B cell (primary cell): Measurements from ENCODE around the gene APLN. TPM values are rescaled to one million over a fixed set of nuclear protein-coding genes. Genes with fewer than 3 reads are reported as not detected.

Source experiments
- ATAC-seq: fragments of 200-7000 bp; cut with Tn5 transposase; one replicate; pipeline ENCODE4 v1.10.0; 2021; ENCODE audit warnings: low read depth, mild to moderate bottlenecking, moderate number of reproducible peaks, moderate library complexity
- CTCF ChIA-PET: fragments of 350-600 bp; sonication (Branson Sonifier 250); formaldehyde crosslinking; loops from one replicate; lab custom pipeline; 2021; ENCODE audit warnings: antibody characterized with exemption, inconsistent platforms; lab: Charles Lee
- POLR2A ChIA-PET: fragments of 350-600 bp; sonication (Branson Sonifier 250); formaldehyde crosslinking; loops from one replicate; lab custom pipeline; 2021; ENCODE audit warnings: antibody characterized with exemption; lab: Charles Lee
- DNase-seq: peaks from one replicate; pipeline ENCODE4 v3.0.0; 2013
- H2AFZ ChIP-seq: 2 replicates; pipeline ENCODE4 v1.6.1; 2012; ENCODE audit warnings: mild to moderate bottlenecking, low read depth, low read length; ENCODE audit not compliant: insufficient read depth, poor library complexity, severe bottlenecking
- H3K27ac ChIP-seq, 2 donors: 1 replicate in 1 of 2; 2 replicates in 1 of 2; pipeline ENCODE4 v1.5.1; 2012 to 2013; ENCODE audit warnings: low read length in 2 of 2, mild to moderate bottlenecking in 2 of 2, moderate library complexity in 1 of 2
- H3K27me3 ChIP-seq, 4 experiments: fragments of 200-600 bp in 1 of 4; sonication (generic) in 1 of 4; replicated peaks in 1 of 4; 1 replicate in 2 of 4; 2 replicates in 2 of 4; pipeline versions ENCODE4 v1.6.1 to v1.7.0; 2013 to 2016; ENCODE audit warnings: low read length in 3 of 4, mild to moderate bottlenecking in 2 of 4, mixed read lengths in 1 of 4, moderate library complexity in 1 of 4; ENCODE audit not compliant: insufficient read depth in 4 of 4, control insufficient read depth in 3 of 4; ENCODE audit errors: control extremely low read depth in 1 of 4
- H3K36me3 ChIP-seq, 2 experiments: replicated peaks in 1 of 2; 1 replicate in 1 of 2; 2 replicates in 1 of 2; pipeline versions ENCODE4 v1.6.1 to v1.7.1; 2013; ENCODE audit warnings: low read length in 1 of 2; ENCODE audit not compliant: insufficient read depth in 2 of 2, control insufficient read depth in 1 of 2; ENCODE audit errors: control extremely low read depth in 1 of 2, extremely low read depth in 1 of 2
- H3K4me1 ChIP-seq, 2 donors: fragments of 200-600 bp in 1 of 2; sonication (generic) in 1 of 2; 1 replicate in 1 of 2; 2 replicates in 1 of 2; pipeline versions ENCODE4 v1.5.1 to v1.6.1; 2013 to 2017; ENCODE audit warnings: low read length in 2 of 2; ENCODE audit not compliant: control insufficient read depth in 2 of 2, insufficient read depth in 2 of 2
- H3K4me2 ChIP-seq: replicated peaks from 2 replicates; pipeline ENCODE3; 2012; ENCODE audit warnings: mild to moderate bottlenecking, low read depth, low read length; ENCODE audit not compliant: poor library complexity, severe bottlenecking
- H3K4me3 ChIP-seq, 5 experiments: fragments of 200-600 bp in 1 of 5; sonication (generic) in 1 of 5; 1 replicate in 3 of 5; 2 replicates in 2 of 5; pipeline versions ENCODE4 v1.5.1 to v1.7.0; 2011 to 2016; ENCODE audit warnings: low read length in 4 of 5, mild to moderate bottlenecking in 4 of 5, low read depth in 2 of 5, control low read depth in 1 of 5, moderate library complexity in 1 of 5; ENCODE audit not compliant: insufficient read depth in 1 of 5; ENCODE audit errors: control extremely low read depth in 1 of 5, extremely low read depth in 1 of 5
- H3K79me2 ChIP-seq: fragments of 200-600 bp; sonication (generic); one replicate; pipeline ENCODE4 v1.6.0; 2016; ENCODE audit warnings: low read length; ENCODE audit not compliant: control insufficient read depth, insufficient read depth
- H3K9ac ChIP-seq: fragments of 200-600 bp; sonication (generic); 2 replicates; pipeline ENCODE4 v1.6.1; 2017; ENCODE audit warnings: mild to moderate bottlenecking, low read length, moderate library complexity
- H3K9me3 ChIP-seq, 3 donors: one replicate each; pipeline versions ENCODE4 v1.6.1 to v1.7.1; 2013; ENCODE audit warnings: low read length in 2 of 3; ENCODE audit not compliant: control insufficient read depth in 2 of 3, insufficient read depth in 1 of 3; ENCODE audit errors: control extremely low read depth in 1 of 3
- H4K20me1 ChIP-seq: 2 replicates; pipeline ENCODE4 v1.6.0; 2012; ENCODE audit warnings: mild to moderate bottlenecking, low read length; ENCODE audit not compliant: insufficient read depth, control insufficient read depth, poor library complexity, severe bottlenecking
- H3K27ac Mint-ChIP-seq: one replicate; pipeline ENCODE4 v1.8.0; 2021; ENCODE audit warnings: mixed read lengths
- H3K27me3 Mint-ChIP-seq: one replicate; pipeline ENCODE4 v1.8.0; 2021; ENCODE audit warnings: mixed read lengths
- H3K4me1 Mint-ChIP-seq: one replicate; pipeline ENCODE4 v1.8.0; 2021; ENCODE audit warnings: mixed read lengths
- H3K4me3 Mint-ChIP-seq: one replicate; pipeline ENCODE4 v1.8.0; 2021; ENCODE audit warnings: mixed read lengths
- H3K9me3 Mint-ChIP-seq: one replicate; pipeline ENCODE4 v1.8.0; 2022; ENCODE audit warnings: mixed read lengths; ENCODE audit not compliant: insufficient read depth
- CTCF ChIP-seq: fragments of 200-600 bp; IDR thresholded peaks from one replicate; pipeline ENCODE4 v1.8.0; 2022; ENCODE audit warnings: antibody characterized with exemption, mild to moderate bottlenecking
- EZH2 ChIP-seq: IDR thresholded peaks from 2 replicates; pipeline ENCODE4 v1.6.1; 2012; ENCODE audit warnings: borderline replicate concordance, low read depth, mild to moderate bottlenecking, moderate library complexity, low read length; ENCODE audit not compliant: insufficient read depth, poor library complexity, severe bottlenecking
- WGBS: methylation state at CpG from one replicate; pipeline ENCODE4 v1.1.5; 2013; ENCODE audit warnings: missing lambda C conversion rate; ENCODE audit not compliant: insufficient coverage; 5-methylcytosine and 5-hydroxymethylcytosine counted together
- intact Hi-C: fragments of 100-400 bp; cut with micrococcal nuclease; formaldehyde crosslinking; loops from one replicate; pipeline ENCODE4 v1.10.0; 2022
- polyA plus RNA-seq: library from polyadenylated mRNA; depleted of rRNA; stranded (reverse); fragments of >200 nt; gene quantifications from 2 replicates; pipeline ENCODE4 v1.2.3, GENCODE V29; 2012
- total RNA-seq, 2 donors: library from RNA; stranded (reverse); fragments of 120-200 nt in 1 of 2; gene quantifications; 1 replicate in 1 of 2; 2 replicates in 1 of 2; pipeline versions ENCODE4 v1.2.3 to v1.2.4, GENCODE V29; 2013 to 2022

Gene APLN
- total and polyA plus RNA-seq, 2 donors (not counting 1 experiment from before 2014, with no cell fraction given) = not detected

- no peak for ATAC-seq
- Mint-ChIP-seq H3K27me3 (no peaks in the 10 kb centered on the region), H3K27ac (no peak overlapping the region), H3K9me3 (no peaks in the 10 kb centered on the region), H3K4me3 (no peak overlapping the region), H3K4me1 (peaks cover 2% of the 10 kb centered on the region)
- TF ChIP-seq CTCF (no peak), EZH2 (no peak)
- no peak overlapping the region for H3K27ac ChIP-seq
- no peaks in the 10 kb centered on the region for H4K20me1 ChIP-seq
- H3K27me3 ChIP-seq = no peaks in the 10 kb centered on the region
- intact Hi-C loops = no loop called here
- H3K79me2 ChIP-seq = no peaks in the 10 kb centered on the region
- DNase-seq = no peak
- no peak overlapping the region for H2AFZ ChIP-seq
- ChIA-PET CTCF (interaction anchor here (0.7 kb wide), 1 partner anchor 112 kb away, joined by 3 read pairs; no protein-coding TSS in a partner anchor), POLR2A (no interaction called here)
- no peaks in the 10 kb centered on the region for H3K4me1 ChIP-seq
- H3K9me3 ChIP-seq = no peaks in the 10 kb centered on the region
- H3K4me2 ChIP-seq = no peak overlapping the region
- 91% methylated on average over 5 of the region's 5 CpGs for WGBS
- no peak overlapping the region for H3K4me3 ChIP-seq
- H3K9ac ChIP-seq = no peak overlapping the region
- no peaks in the 10 kb centered on the region for H3K36me3 ChIP-seq
Observed at GRCh38 chrX:129597905-129598304, 56.9 kb downstream of the APLN start.

- H3K4me2 ChIP-seq = no peak overlapping the region
- POLR2A ChIA-PET = no interaction called here
- DNase-seq (no peak), ATAC-seq (no peak)
- H2AFZ ChIP-seq = no peak overlapping the region
- intact Hi-C loops = no loop called here
- H3K4me1 Mint-ChIP-seq = no peaks in the 10 kb centered on the region
- no peak overlapping the region for H3K4me3 Mint-ChIP-seq
- no peaks in the 10 kb centered on the region for H4K20me1 ChIP-seq
- no peak overlapping the region for H3K27ac ChIP-seq
- no peaks in the 10 kb centered on the region for H3K27me3 Mint-ChIP-seq
- TF ChIP-seq EZH2 = no peak
- no peak for TF ChIP-seq CTCF
- no peaks in the 10 kb centered on the region for H3K79me2 ChIP-seq
- no peaks in the 10 kb centered on the region for H3K9me3 Mint-ChIP-seq
- no peaks in the 10 kb centered on the region for H3K36me3 ChIP-seq
- WGBS = no CpG with 5 or more reads among the region's 5 CpGs
- H3K4me3 ChIP-seq = no peak overlapping the region
- CTCF ChIA-PET = interaction anchor here (1.3 kb wide), 1 partner anchor 465 kb away, joined by 4 read pairs; no protein-coding TSS in a partner anchor
- no peak overlapping the region for H3K9ac ChIP-seq
- no peaks in the 10 kb centered on the region for H3K27me3 ChIP-seq
- no peak overlapping the region for H3K27ac Mint-ChIP-seq
- H3K4me1 ChIP-seq = no peaks in the 10 kb centered on the region
- no peaks in the 10 kb centered on the region for H3K9me3 ChIP-seq
Observed at GRCh38 chrX:129596077-129596476, 58.7 kb downstream of the APLN start.

Other genes starting within 250 kb of the APLN start
- gene SMARCA1, start 131.5 kb downstream of the APLN start, total RNA-seq = 0.39 and 0.73 TPM in 2 replicates
- gene SMARCA1, start 131.5 kb downstream of the APLN start, polyA plus RNA-seq = 0.07 and 0.12 TPM in 2 replicates
- gene OCRL, start 114.7 kb downstream of the APLN start, total RNA-seq = 8.8 and 10.6 TPM in 2 replicates
- gene OCRL, start 114.7 kb downstream of the APLN start, polyA plus RNA-seq = 4.6 and 6.7 TPM in 2 replicates
- 0.29 TPM in 1 of 2 replicates, not detected in the other for gene XPNPEP2, start 84.0 kb upstream of the APLN start, total RNA-seq
- 0.14 and 0.31 TPM in 2 replicates for gene XPNPEP2, start 84.0 kb upstream of the APLN start, polyA plus RNA-seq
- gene SASH3, start 125.0 kb upstream of the APLN start, total RNA-seq = 240 and 264 TPM in 2 replicates
- gene SASH3, start 125.0 kb upstream of the APLN start, polyA plus RNA-seq = 224 and 291 TPM in 2 replicates
- 4.5 and 6.1 TPM in 2 replicates for gene ZDHHC9, start 188.9 kb upstream of the APLN start, total RNA-seq
- 1.3 and 2.4 TPM in 2 replicates for gene ZDHHC9, start 188.9 kb upstream of the APLN start, polyA plus RNA-seq